Activated CD8-positive, alpha-beta memory T cell treated with anti-CD3 and anti-CD28 coated beads, Interleukin-2, amount 10 ng/mL, durations not matched to agents 7 days and 5 days (primary cell): ENCODE measurements around the gene IFIT1B. TPM values are rescaled to one million over a fixed set of nuclear protein-coding genes. Genes with fewer than 3 reads are reported as not detected.

Experiments used
- ATAC-seq: fragments of 150-1000 bp; cut with Tn5 transposase; one replicate; pipeline ENCODE4 v1.10.0; 2021; ENCODE audit warnings: moderate library complexity
- CTCF ChIA-PET: fragments of 350-600 bp; sonication (Branson Sonifier 250); formaldehyde crosslinking; loops from one replicate; lab custom pipeline; 2021; ENCODE audit warnings: antibody characterized with exemption; lab: Charles Lee
- DNase-seq: peaks from one replicate; pipeline ENCODE4 v3.0.0-alpha.2; 2020
- H3K27ac Mint-ChIP-seq: one replicate; pipeline ENCODE4 v1.8.0; 2021; ENCODE audit warnings: mild to moderate bottlenecking, mixed read lengths
- H3K27me3 Mint-ChIP-seq: one replicate; pipeline ENCODE4 v1.8.0; 2021; ENCODE audit warnings: mixed read lengths
- H3K36me3 Mint-ChIP-seq: one replicate; pipeline ENCODE4 v1.8.0; 2021; ENCODE audit warnings: mild to moderate bottlenecking, mixed read lengths
- H3K4me1 Mint-ChIP-seq: one replicate; pipeline ENCODE4 v1.8.0; 2021; ENCODE audit warnings: mixed read lengths
- H3K4me3 Mint-ChIP-seq: one replicate; pipeline ENCODE4 v1.8.0; 2021; ENCODE audit warnings: mild to moderate bottlenecking, moderate library complexity, mixed read lengths
- H3K9me3 Mint-ChIP-seq: one replicate; pipeline ENCODE4 v1.8.0; 2022; ENCODE audit warnings: low read depth, mixed read lengths
- total RNA-seq, 2 experiments: library from RNA; stranded (reverse); gene quantifications; one replicate each; pipeline ENCODE4 v1.2.3, GENCODE V29; 2021

IFIT1B gene
- total RNA-seq, 2 experiments from 2014 or later: 0.29 TPM; not detected in 1

DNA sequence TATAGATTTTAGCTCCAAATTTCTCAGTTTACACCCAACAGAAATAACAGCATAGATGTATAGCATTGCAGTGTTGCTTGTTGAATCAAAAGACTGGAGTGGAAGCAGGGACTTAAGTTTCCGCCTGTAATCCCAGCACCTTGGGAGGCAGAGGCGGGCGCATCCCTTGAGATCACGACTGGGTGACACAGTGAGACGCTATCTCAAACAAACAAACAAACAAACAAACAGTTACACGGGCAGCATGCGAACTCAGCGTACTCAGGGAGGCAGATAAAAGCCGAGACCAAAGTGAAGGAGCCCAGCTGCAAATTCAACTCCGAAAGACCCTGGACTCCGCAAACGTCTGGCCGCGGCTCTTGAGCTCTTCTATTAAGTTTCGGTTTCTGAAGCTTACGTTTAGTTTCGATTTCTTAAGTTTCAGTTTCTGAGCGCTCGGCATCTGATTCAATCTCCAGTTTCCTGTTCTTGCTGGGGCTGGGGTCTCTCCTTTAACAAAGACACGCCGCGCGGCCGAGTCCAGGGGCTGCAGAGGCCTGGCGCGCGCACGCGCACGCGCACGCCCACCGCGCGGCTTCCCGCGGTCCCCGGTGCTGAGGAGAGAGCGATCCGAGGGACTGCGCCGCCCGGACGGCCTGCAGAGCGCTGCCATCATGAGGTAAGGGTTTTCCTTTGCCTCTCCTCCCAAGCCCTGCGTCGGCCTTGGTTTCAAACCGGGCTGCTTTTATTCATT is 36.5 kb downstream of the IFIT1B start, which contains the start of gene IFIT5:
Gene IFIT5, plus strand, starts transcription at position 423 of the 733 bp plus-strand sequence. Its CDS starts 231 bp downstream, at position 654.
- peak within 1 kb of the TSS; percentile 89 for H3K4me3 Mint-ChIP-seq
- peaks cover 66% of the 10 kb centered on the region for H3K36me3 Mint-ChIP-seq
- H3K9me3 Mint-ChIP-seq: peaks cover 3% of the 10 kb centered on the region
- H3K4me1 Mint-ChIP-seq: peaks cover 55% of the 10 kb centered on the region
- CTCF ChIA-PET: interaction anchor here (1.0 to 1.4 kb wide), 4 partner anchors 21 to 424 kb away, joined by 3 to 13 read pairs (median 3); partner anchors contain the start of genes FAS, IFIT1 and LIPA
- ATAC-seq (peak; percentile 82), DNase-seq (peak; percentile 82)
- H3K27me3 Mint-ChIP-seq: no peaks in the 10 kb centered on the region
- H3K27ac Mint-ChIP-seq: peak within 1 kb of the TSS; percentile 95

GRCh38 chr10:89414879-89415821 is 37.3 kb downstream of the IFIT1B start:
- peaks cover 64% of the 10 kb centered on the region for H3K36me3 Mint-ChIP-seq
- peak overlapping the region; percentile 95 for H3K27ac Mint-ChIP-seq
- H3K9me3 Mint-ChIP-seq: peaks cover 3% of the 10 kb centered on the region
- DNase-seq (peak; percentile 68), ATAC-seq (peak; percentile 62)
- peaks cover 59% of the 10 kb centered on the region for H3K4me1 Mint-ChIP-seq
- CTCF ChIA-PET: interaction anchor here (1.0 to 1.4 kb wide), 3 partner anchors 22 to 164 kb away, joined by 3 to 13 read pairs (median 3); partner anchors contain the start of genes IFIT1 and LIPA
- H3K27me3 Mint-ChIP-seq: no peaks in the 10 kb centered on the region
- peak overlapping the region; percentile 89 for H3K4me3 Mint-ChIP-seq

- peak overlapping the region; percentile 89 for H3K4me3 Mint-ChIP-seq
- CTCF ChIA-PET: interaction anchor here (0.9 kb wide), 1 partner anchor 198 kb away, joined by 3 read pairs; no protein-coding TSS in a partner anchor
These were observed 38.6 kb downstream of the IFIT1B start for GRCh38 chr10:89416465-89416864.

GRCh38 chr10:89419548-89419947 is 41.7 kb downstream of the IFIT1B start:
- Mint-ChIP-seq H3K27ac (no peak overlapping the region), H3K4me1 (peaks cover 35% of the 10 kb centered on the region), H3K9me3 (no peaks in the 10 kb centered on the region), H3K4me3 (peak overlapping the region; percentile 36), H3K27me3 (no peaks in the 10 kb centered on the region), H3K36me3 (peaks cover 59% of the 10 kb centered on the region)
- DNase-seq (no peak), ATAC-seq (no peak)
- CTCF ChIA-PET: interaction anchor here (0.7 to 2.4 kb wide), 6 partner anchors 13 to 282 kb away, joined by 3 to 7 read pairs (median 4); partner anchors contain the start of genes KIF20B and LIPA

More at GRCh38 chr10:89416465-89416864, 38.6 kb downstream of the IFIT1B start:
- Mint-ChIP-seq H3K27ac (peak overlapping the region; percentile 95), H3K9me3 (peaks cover 3% of the 10 kb centered on the region), H3K4me1 (peaks cover 54% of the 10 kb centered on the region), H3K27me3 (no peaks in the 10 kb centered on the region), H3K36me3 (peaks cover 65% of the 10 kb centered on the region)
- DNase-seq: no peak
- no peak for ATAC-seq

- Mint-ChIP-seq H3K4me1 (peaks cover 30% of the 10 kb centered on the region), H3K9me3 (no peaks in the 10 kb centered on the region), H3K27ac (no peak overlapping the region), H3K4me3 (no peak overlapping the region), H3K27me3 (no peaks in the 10 kb centered on the region), H3K36me3 (peaks cover 49% of the 10 kb centered on the region)
- DNase-seq (no peak), ATAC-seq (no peak)
- CTCF ChIA-PET: interaction anchor here (1.1 kb wide), 1 partner anchor 9 kb away, joined by 3 read pairs; no protein-coding TSS in a partner anchor
These were observed 43.2 kb downstream of the IFIT1B start for GRCh38 chr10:89421018-89421476.

- no peaks in the 10 kb centered on the region for H3K9me3 Mint-ChIP-seq
- peaks cover 25% of the 10 kb centered on the region for H3K36me3 Mint-ChIP-seq
- no peak overlapping the region for H3K4me3 Mint-ChIP-seq
- CTCF ChIA-PET: no interaction called here
- H3K27ac Mint-ChIP-seq: no peak overlapping the region
- H3K27me3 Mint-ChIP-seq: peaks cover 8% of the 10 kb centered on the region
- peaks cover 5% of the 10 kb centered on the region for H3K4me1 Mint-ChIP-seq
- ATAC-seq (no peak), DNase-seq (no peak)
These were observed 47.1 kb downstream of the IFIT1B start for GRCh38 chr10:89425000-89425399.

DNA sequence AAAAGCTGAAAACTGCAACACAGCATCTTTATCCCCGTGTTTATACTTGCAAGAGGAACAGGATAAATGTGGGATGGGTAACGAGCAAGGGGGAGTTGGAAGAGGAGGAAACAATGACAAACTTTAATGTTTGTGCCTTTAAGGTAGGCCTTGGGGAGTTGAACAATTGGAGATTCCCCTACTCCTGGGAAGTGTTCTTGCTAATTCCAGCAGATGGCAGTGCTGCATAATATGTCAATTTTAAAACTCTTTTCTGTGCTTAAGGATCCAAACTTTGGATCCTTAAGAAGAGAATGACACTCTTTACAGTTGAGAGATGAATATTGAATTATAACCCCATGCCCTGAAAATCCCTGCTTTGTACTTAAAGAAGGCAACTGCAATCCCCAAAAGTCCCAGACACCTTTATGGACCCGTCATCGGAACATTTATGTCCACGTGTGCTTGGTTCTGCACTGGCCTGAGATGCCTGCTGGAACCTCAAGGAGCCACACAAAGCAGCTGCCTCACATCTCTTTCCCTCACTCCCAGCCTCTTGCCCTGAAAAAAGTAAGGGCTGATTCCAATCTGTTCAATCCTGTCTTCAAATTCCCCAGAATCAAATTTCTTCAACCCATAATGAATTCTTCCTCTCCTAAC is 48.5 kb downstream of the IFIT1B start:
- Mint-ChIP-seq H3K9me3 (no peaks in the 10 kb centered on the region), H3K36me3 (peaks cover 12% of the 10 kb centered on the region), H3K4me1 (no peaks in the 10 kb centered on the region), H3K27me3 (peaks cover 9% of the 10 kb centered on the region), H3K27ac (no peak overlapping the region), H3K4me3 (no peak overlapping the region)
- CTCF ChIA-PET: interaction anchor here (1.0 to 1.5 kb wide), 2 partner anchors 8 to 138 kb away, joined by 4 to 5 read pairs; no protein-coding TSS in a partner anchor
- DNase-seq (no peak), ATAC-seq (peak; percentile 53)

GRCh38 chr10:89427629-89428028 is 49.8 kb downstream of the IFIT1B start:
- Mint-ChIP-seq H3K27me3 (peaks cover 18% of the 10 kb centered on the region), H3K36me3 (peaks cover 4% of the 10 kb centered on the region), H3K4me3 (no peak overlapping the region), H3K27ac (no peak overlapping the region), H3K9me3 (no peaks in the 10 kb centered on the region), H3K4me1 (no peaks in the 10 kb centered on the region)
- ATAC-seq (no peak), DNase-seq (no peak)
- CTCF ChIA-PET: no interaction called here

- ATAC-seq (no peak), DNase-seq (no peak)
- no peak overlapping the region for H3K27ac Mint-ChIP-seq
- peaks cover 26% of the 10 kb centered on the region for H3K27me3 Mint-ChIP-seq
- H3K9me3 Mint-ChIP-seq: no peaks in the 10 kb centered on the region
- H3K4me3 Mint-ChIP-seq: no peak overlapping the region
- no peaks in the 10 kb centered on the region for H3K4me1 Mint-ChIP-seq
- no peaks in the 10 kb centered on the region for H3K36me3 Mint-ChIP-seq
- CTCF ChIA-PET: interaction anchor here (1.0 to 2.0 kb wide), 5 partner anchors 8 to 136 kb away, joined by 3 to 10 read pairs (median 4); no protein-coding TSS in a partner anchor
These were observed 51.0 kb downstream of the IFIT1B start for GRCh38 chr10:89428877-89429276.

GRCh38 chr10:89431977-89432376 is 54.1 kb downstream of the IFIT1B start:
- Mint-ChIP-seq H3K36me3 (no peaks in the 10 kb centered on the region), H3K9me3 (no peaks in the 10 kb centered on the region), H3K4me3 (no peak overlapping the region), H3K27me3 (peaks cover 53% of the 10 kb centered on the region), H3K27ac (no peak overlapping the region), H3K4me1 (no peaks in the 10 kb centered on the region)
- CTCF ChIA-PET: no interaction called here
- ATAC-seq (no peak), DNase-seq (no peak)
